SJCRH30 (cell line): Measurements from ENCODE around the gene HSD11B1L. TPM values are rescaled to one million over a fixed set of nuclear protein-coding genes. Genes with fewer than 3 reads are reported as not detected.

ENCODE experiments used
- DNase-seq, 2 experiments: peaks; one replicate each; pipeline ENCODE4 v3.0.0-alpha.2; 2015 to 2020
- H3K27ac ChIP-seq: fragments of 250-450 bp; sonication (Bioruptor Pico); 2 replicates; pipeline ENCODE4 v1.5.1; 2020; ENCODE audit warnings: mild to moderate bottlenecking, moderate library complexity
- H3K27me3 ChIP-seq: fragments of 250-450 bp; sonication (Bioruptor Pico); 2 replicates; pipeline ENCODE4 v1.5.1; 2020; ENCODE audit warnings: mild to moderate bottlenecking, moderate library complexity
- H3K36me3 ChIP-seq: fragments of 250-450 bp; sonication (Bioruptor Pico); 2 replicates; pipeline ENCODE4 v1.5.1; 2020; ENCODE audit warnings: mild to moderate bottlenecking, moderate library complexity
- H3K4me1 ChIP-seq: fragments of 250-450 bp; sonication (Bioruptor Pico); 2 replicates; pipeline ENCODE4 v1.5.1; 2020; ENCODE audit warnings: mild to moderate bottlenecking, moderate library complexity
- H3K4me3 ChIP-seq: fragments of 250-450 bp; sonication (Bioruptor Pico); 2 replicates; pipeline ENCODE4 v1.5.1; 2020; ENCODE audit warnings: mild to moderate bottlenecking, moderate library complexity
- H3K9me3 ChIP-seq: fragments of 250-450 bp; sonication (Bioruptor Pico); replicated peaks from 2 replicates; pipeline ENCODE4 v1.5.1; 2020; ENCODE audit warnings: mild to moderate bottlenecking, moderate library complexity
- total RNA-seq: library from RNA; depleted of rRNA; stranded (reverse); fragments of >200 nt; shearing (Covaris generic); gene quantifications from 2 replicates; pipeline ENCODE4 v1.2.3, GENCODE V29; 2014

HSD11B1L gene
- total RNA-seq, 1 experiment from 2014 or later = 1.3 TPM

GRCh38 chr19:5654931-5655330 lies 25.9 kb upstream of the HSD11B1L start:
- Histone ChIP-seq H3K36me3 (peaks cover 86% of the 10 kb centered on the region), H3K9me3 (no peaks in the 10 kb centered on the region), H3K4me1 (no peaks in the 10 kb centered on the region), H3K4me3 (no peak overlapping the region), H3K27ac (no peak overlapping the region), H3K27me3 (no peaks in the 10 kb centered on the region)
- DNase-seq = no peak

- Histone ChIP-seq H3K4me1 (no peaks in the 10 kb centered on the region), H3K27ac (no peak overlapping the region), H3K27me3 (no peaks in the 10 kb centered on the region), H3K9me3 (no peaks in the 10 kb centered on the region), H3K36me3 (peaks cover 82% of the 10 kb centered on the region), H3K4me3 (no peak overlapping the region)
- no peak for DNase-seq
These were observed 25.4 kb upstream of the HSD11B1L start for GRCh38 chr19:5655412-5655811.

- peaks cover 78% of the 10 kb centered on the region for H3K36me3 ChIP-seq
- no peak for DNase-seq
- no peak overlapping the region for H3K27ac ChIP-seq
- no peaks in the 10 kb centered on the region for H3K27me3 ChIP-seq
- no peaks in the 10 kb centered on the region for H3K4me1 ChIP-seq
- H3K4me3 ChIP-seq = no peak overlapping the region
- no peaks in the 10 kb centered on the region for H3K9me3 ChIP-seq
These were observed 19.3 kb upstream of the HSD11B1L start for GRCh38 chr19:5661483-5661882.

GRCh38 chr19:5663904-5664303 lies 16.9 kb upstream of the HSD11B1L start:
- DNase-seq = no peak
- peaks cover 77% of the 10 kb centered on the region for H3K36me3 ChIP-seq
- H3K27ac ChIP-seq = no peak overlapping the region
- H3K27me3 ChIP-seq = no peaks in the 10 kb centered on the region
- no peaks in the 10 kb centered on the region for H3K9me3 ChIP-seq
- H3K4me1 ChIP-seq = no peaks in the 10 kb centered on the region
- H3K4me3 ChIP-seq = no peak overlapping the region

GRCh38 chr19:5664515-5664914 lies 16.3 kb upstream of the HSD11B1L start:
- Histone ChIP-seq H3K36me3 (peaks cover 83% of the 10 kb centered on the region), H3K9me3 (no peaks in the 10 kb centered on the region), H3K27ac (no peak overlapping the region), H3K27me3 (no peaks in the 10 kb centered on the region), H3K4me1 (no peaks in the 10 kb centered on the region), H3K4me3 (no peak overlapping the region)
- no peak for DNase-seq

- DNase-seq = no peak
- H3K4me1 ChIP-seq = no peaks in the 10 kb centered on the region
- H3K36me3 ChIP-seq = peaks cover 87% of the 10 kb centered on the region
- no peaks in the 10 kb centered on the region for H3K9me3 ChIP-seq
- H3K27ac ChIP-seq = no peak overlapping the region
- no peak overlapping the region for H3K4me3 ChIP-seq
- no peaks in the 10 kb centered on the region for H3K27me3 ChIP-seq
These were observed 14.9 kb upstream of the HSD11B1L start for GRCh38 chr19:5665781-5666513.

GRCh38 chr19:5666921-5667610 lies 13.8 kb upstream of the HSD11B1L start:
- no peaks in the 10 kb centered on the region for H3K9me3 ChIP-seq
- H3K36me3 ChIP-seq = peaks cover 87% of the 10 kb centered on the region
- DNase-seq = no peak
- no peak overlapping the region for H3K4me3 ChIP-seq
- H3K4me1 ChIP-seq = no peaks in the 10 kb centered on the region
- H3K27me3 ChIP-seq = no peaks in the 10 kb centered on the region
- H3K27ac ChIP-seq = no peak overlapping the region

- Histone ChIP-seq H3K4me3 (no peak overlapping the region), H3K27me3 (no peaks in the 10 kb centered on the region), H3K36me3 (peaks cover 84% of the 10 kb centered on the region), H3K27ac (no peak overlapping the region), H3K9me3 (no peaks in the 10 kb centered on the region), H3K4me1 (no peaks in the 10 kb centered on the region)
- DNase-seq = no peak
These were observed 13.0 kb upstream of the HSD11B1L start for GRCh38 chr19:5667751-5668271.

- Histone ChIP-seq H3K27ac (no peak overlapping the region), H3K27me3 (no peaks in the 10 kb centered on the region), H3K9me3 (no peaks in the 10 kb centered on the region), H3K4me1 (no peaks in the 10 kb centered on the region), H3K4me3 (no peak overlapping the region), H3K36me3 (peaks cover 75% of the 10 kb centered on the region)
- DNase-seq = no peak
These were observed 11.6 kb upstream of the HSD11B1L start for GRCh38 chr19:5669212-5669611.

- DNase-seq = no peak
- peaks cover 51% of the 10 kb centered on the region for H3K36me3 ChIP-seq
- no peaks in the 10 kb centered on the region for H3K27me3 ChIP-seq
- H3K4me1 ChIP-seq = peaks cover 21% of the 10 kb centered on the region
- H3K9me3 ChIP-seq = no peaks in the 10 kb centered on the region
- H3K4me3 ChIP-seq = no peak overlapping the region
- no peak overlapping the region for H3K27ac ChIP-seq
These were observed 9.2 kb upstream of the HSD11B1L start for GRCh38 chr19:5671600-5671999.

- Histone ChIP-seq H3K36me3 (peaks cover 40% of the 10 kb centered on the region), H3K9me3 (no peaks in the 10 kb centered on the region), H3K27ac (no peak overlapping the region), H3K27me3 (no peaks in the 10 kb centered on the region), H3K4me3 (no peak overlapping the region), H3K4me1 (peaks cover 32% of the 10 kb centered on the region)
- no peak for DNase-seq
These were observed 7.9 kb upstream of the HSD11B1L start for GRCh38 chr19:5672708-5673459.

- H3K27ac ChIP-seq = no peak overlapping the region
- peaks cover 32% of the 10 kb centered on the region for H3K4me1 ChIP-seq
- no peak overlapping the region for H3K4me3 ChIP-seq
- H3K9me3 ChIP-seq = no peaks in the 10 kb centered on the region
- no peaks in the 10 kb centered on the region for H3K27me3 ChIP-seq
- peaks cover 34% of the 10 kb centered on the region for H3K36me3 ChIP-seq
- no peak for DNase-seq
These were observed 7.1 kb upstream of the HSD11B1L start for GRCh38 chr19:5673752-5674151.

- no peak overlapping the region for H3K27ac ChIP-seq
- no peaks in the 10 kb centered on the region for H3K9me3 ChIP-seq
- no peaks in the 10 kb centered on the region for H3K27me3 ChIP-seq
- peaks cover 32% of the 10 kb centered on the region for H3K4me1 ChIP-seq
- H3K36me3 ChIP-seq = peaks cover 24% of the 10 kb centered on the region
- no peak for DNase-seq
- no peak overlapping the region for H3K4me3 ChIP-seq
These were observed 6.1 kb upstream of the HSD11B1L start for GRCh38 chr19:5674714-5675113.

- H3K27ac ChIP-seq = peak overlapping the region; percentile 81
- H3K4me1 ChIP-seq = peaks cover 32% of the 10 kb centered on the region
- peaks cover 15% of the 10 kb centered on the region for H3K36me3 ChIP-seq
- no peaks in the 10 kb centered on the region for H3K9me3 ChIP-seq
- H3K4me3 ChIP-seq = no peak overlapping the region
- H3K27me3 ChIP-seq = no peaks in the 10 kb centered on the region
- peak; percentile 91 to 92 for DNase-seq
These were observed 4.6 kb upstream of the HSD11B1L start for GRCh38 chr19:5676105-5676771.

GRCh38 chr19:5676772-5677105 lies 4.1 kb upstream of the HSD11B1L start:
- H3K36me3 ChIP-seq = peaks cover 10% of the 10 kb centered on the region
- H3K4me1 ChIP-seq = peaks cover 32% of the 10 kb centered on the region
- no peaks in the 10 kb centered on the region for H3K27me3 ChIP-seq
- DNase-seq = peak; percentile 94 to 96
- H3K27ac ChIP-seq = peak overlapping the region; percentile 81
- no peak overlapping the region for H3K4me3 ChIP-seq
- H3K9me3 ChIP-seq = no peaks in the 10 kb centered on the region
